SK-N-SH (cell line): ENCODE results near the gene PMP22.

Experiments used
- CTCF ChIP-seq: fragments of 200-600 bp; sonication (generic); IDR thresholded peaks from 2 replicates; pipeline ENCODE4 v1.6.1; 2017; ENCODE audit warnings: antibody characterized with exemption, mild to moderate bottlenecking, moderate library complexity
- EZH2phosphoT487 ChIP-seq: fragments of 200-600 bp; sonication (generic); IDR thresholded peaks from 2 replicates; pipeline ENCODE4 v1.6.1; 2017; ENCODE audit warnings: low read depth, mixed run types, mild to moderate bottlenecking, antibody characterized with exemption, moderate library complexity, borderline replicate concordance
- TAF1 ChIP-seq: IDR thresholded peaks from 2 replicates; pipeline ENCODE4 v1.6.1; 2012; ENCODE audit warnings: low read depth, mild to moderate bottlenecking, low read length, moderate library complexity, borderline replicate concordance
- USF2 ChIP-seq: fragments of 150-350 bp; IDR thresholded peaks from 2 replicates; pipeline ENCODE4 v1.6.1; 2017; ENCODE audit warnings: antibody characterized with exemption, low read length, low read depth, borderline replicate concordance
- YY1 ChIP-seq: IDR thresholded peaks from 2 replicates; pipeline ENCODE4 v1.4.0; 2012; ENCODE audit warnings: low read depth, mild to moderate bottlenecking
- TF ChIP-seq, protein P1 (sequence below): IDR thresholded peaks from 2 replicates; pipeline ENCODE4 v1.4.0; 2012; ENCODE audit warnings: low read depth, borderline replicate concordance

DNA sequence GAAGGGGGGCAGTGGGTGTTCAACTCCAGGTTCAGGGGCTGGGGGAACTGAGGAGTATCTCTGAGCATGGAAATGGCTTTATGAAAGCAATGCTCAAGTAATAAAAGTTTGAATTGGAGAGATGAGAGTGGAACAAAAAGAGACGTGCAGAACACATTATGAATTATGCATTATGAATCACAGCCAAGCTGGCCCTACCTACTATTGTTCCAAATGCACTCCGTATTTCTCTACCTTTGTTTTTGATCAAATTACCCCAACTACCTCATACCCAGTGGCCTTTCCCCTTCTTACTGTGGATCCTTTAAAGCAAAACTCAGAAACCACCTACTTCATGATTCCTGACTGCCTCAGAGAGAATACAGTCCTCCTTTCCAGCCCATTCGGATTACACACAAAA is 38.1 kb upstream of the PMP22 start:
- TF ChIP-seq EZH2phosphoT487 (no peak), CTCF (no peak), USF2 (no peak), YY1 (no peak), TAF1 (no peak)
- TF ChIP-seq, protein P1, sequence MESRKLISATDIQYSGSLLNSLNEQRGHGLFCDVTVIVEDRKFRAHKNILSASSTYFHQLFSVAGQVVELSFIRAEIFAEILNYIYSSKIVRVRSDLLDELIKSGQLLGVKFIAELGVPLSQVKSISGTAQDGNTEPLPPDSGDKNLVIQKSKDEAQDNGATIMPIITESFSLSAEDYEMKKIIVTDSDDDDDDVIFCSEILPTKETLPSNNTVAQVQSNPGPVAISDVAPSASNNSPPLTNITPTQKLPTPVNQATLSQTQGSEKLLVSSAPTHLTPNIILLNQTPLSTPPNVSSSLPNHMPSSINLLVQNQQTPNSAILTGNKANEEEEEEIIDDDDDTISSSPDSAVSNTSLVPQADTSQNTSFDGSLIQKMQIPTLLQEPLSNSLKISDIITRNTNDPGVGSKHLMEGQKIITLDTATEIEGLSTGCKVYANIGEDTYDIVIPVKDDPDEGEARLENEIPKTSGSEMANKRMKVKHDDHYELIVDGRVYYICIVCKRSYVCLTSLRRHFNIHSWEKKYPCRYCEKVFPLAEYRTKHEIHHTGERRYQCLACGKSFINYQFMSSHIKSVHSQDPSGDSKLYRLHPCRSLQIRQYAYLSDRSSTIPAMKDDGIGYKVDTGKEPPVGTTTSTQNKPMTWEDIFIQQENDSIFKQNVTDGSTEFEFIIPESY, result no peak
